HEK293 (cell line): ENCODE measurements around the gene LAMA4.
A peak's percentile ranks its signal among the peaks of the same experiment; 100 is the strongest.

ENCODE experiments used
- CTCF ChIA-PET: fragments of 350-600 bp; formaldehyde crosslinking; extraction: SDS; loops from one replicate; lab custom pipeline; 2021; ENCODE audit warnings: antibody characterized with exemption; lab: Yijun Ruan, JAX
- POLR2A ChIA-PET: fragments of 300-600 bp; formaldehyde crosslinking; extraction: SDS; loops from one replicate; lab custom pipeline; 2020; ENCODE audit warnings: antibody characterized with exemption, inconsistent platforms; lab: Yijun Ruan, JAX
- H3K27ac ChIP-seq: fragments of 200-500 bp; sonication (Bioruptor generic); 2 replicates; pipeline ENCODE4 v1.5.1; 2014; ENCODE audit warnings: low read depth, low read length, control low read depth, inconsistent platforms; ENCODE audit errors: extremely low read depth
- H3K36me3 ChIP-seq, 2 experiments: fragments of 200-500 bp in 1 of 2; sonication (Bioruptor generic) in 1 of 2; 1 replicate in 1 of 2; 2 replicates in 1 of 2; pipeline ENCODE4 v1.5.1; 2014 to 2017; ENCODE audit warnings: inconsistent platforms in 2 of 2, low read length in 2 of 2; ENCODE audit not compliant: control insufficient read depth in 2 of 2, insufficient read depth in 1 of 2
- H3K4me1 ChIP-seq: fragments of 200-500 bp; sonication (Bioruptor generic); 2 replicates; pipeline ENCODE4 v1.5.1; 2014; ENCODE audit warnings: mild to moderate bottlenecking, low read length, inconsistent platforms; ENCODE audit not compliant: control insufficient read depth, insufficient read depth
- H3K4me3 ChIP-seq: 2 replicates; pipeline ENCODE4 v1.5.1; 2011; ENCODE audit warnings: low read depth, mild to moderate bottlenecking, control low read depth, low read length, moderate library complexity
- H3K9me3 ChIP-seq: fragments of 200-500 bp; sonication (Bioruptor generic); 2 replicates; pipeline ENCODE4 v1.5.1; 2014; ENCODE audit warnings: low read depth, low read length, inconsistent platforms; ENCODE audit not compliant: control insufficient read depth, insufficient read depth
- GLI4 ChIP-seq: fragments of 450-650 bp; formaldehyde crosslinking; IDR thresholded peaks from 2 replicates; pipeline ENCODE4 v1.5.1; 2016; ENCODE audit warnings: missing biosample characterization, missing genetic modification characterization
- OSR2 ChIP-seq: fragments of 450-650 bp; formaldehyde crosslinking; IDR thresholded peaks from 2 replicates; pipeline ENCODE4 v1.5.1; 2016; ENCODE audit warnings: missing biosample characterization, missing genetic modification characterization
- PRDM1 ChIP-seq: fragments of 450-650 bp; formaldehyde crosslinking; IDR thresholded peaks from 2 replicates; pipeline ENCODE4; 2016; ENCODE audit warnings: missing biosample characterization, missing genetic modification characterization
- SP7 ChIP-seq: fragments of 450-650 bp; formaldehyde crosslinking; IDR thresholded peaks from 2 replicates; pipeline ENCODE4 v1.5.1; 2016; ENCODE audit warnings: missing biosample characterization, missing genetic modification characterization
- TRIM28 ChIP-seq: IDR thresholded peaks from 2 replicates; pipeline ENCODE4 v1.6.1; 2011; ENCODE audit warnings: low read length, control low read depth, borderline replicate concordance
- WT1 ChIP-seq: fragments of 450-650 bp; formaldehyde crosslinking; IDR thresholded peaks from 2 replicates; pipeline ENCODE4 v1.5.1; 2016; ENCODE audit warnings: missing biosample characterization, missing genetic modification characterization
- YY1 ChIP-seq: fragments of 450-650 bp; formaldehyde crosslinking; IDR thresholded peaks from 2 replicates; pipeline ENCODE4 v1.5.1; 2018; ENCODE audit warnings: missing biosample characterization, missing genetic modification characterization
- ZBTB1 ChIP-seq: fragments of 450-650 bp; formaldehyde crosslinking; IDR thresholded peaks from 2 replicates; pipeline ENCODE4 v1.5.1; 2016; ENCODE audit warnings: missing biosample characterization, missing genetic modification characterization
- ZBTB20 ChIP-seq: fragments of 450-650 bp; formaldehyde crosslinking; IDR thresholded peaks from 2 replicates; pipeline ENCODE4 v1.5.1; 2016; ENCODE audit warnings: missing biosample characterization, missing genetic modification characterization
- ZBTB48 ChIP-seq: fragments of 450-650 bp; formaldehyde crosslinking; IDR thresholded peaks from 2 replicates; pipeline ENCODE4 v1.5.1; 2016; ENCODE audit warnings: missing biosample characterization, missing genetic modification characterization
- ZBTB8A ChIP-seq: fragments of 450-650 bp; formaldehyde crosslinking; IDR thresholded peaks from 2 replicates; pipeline ENCODE4 v1.5.1; 2016; ENCODE audit warnings: missing biosample characterization, missing genetic modification characterization
- ZEB2 ChIP-seq: fragments of 450-650 bp; formaldehyde crosslinking; IDR thresholded peaks from 2 replicates; pipeline ENCODE4 v1.5.1; 2016; ENCODE audit warnings: missing biosample characterization, missing genetic modification characterization
- ZIC2 ChIP-seq: fragments of 450-650 bp; formaldehyde crosslinking; IDR thresholded peaks from 2 replicates; pipeline ENCODE4 v1.5.1; 2016; ENCODE audit warnings: missing biosample characterization, missing genetic modification characterization
- ZNF157 ChIP-seq: fragments of 450-650 bp; formaldehyde crosslinking; IDR thresholded peaks from 2 replicates; pipeline ENCODE4 v1.5.1; 2016; ENCODE audit warnings: missing biosample characterization, missing genetic modification characterization
- ZNF18 ChIP-seq: fragments of 450-650 bp; formaldehyde crosslinking; IDR thresholded peaks from 2 replicates; pipeline ENCODE4 v1.5.1; 2016; ENCODE audit warnings: missing biosample characterization, missing genetic modification characterization
- ZNF19 ChIP-seq: fragments of 450-650 bp; formaldehyde crosslinking; IDR thresholded peaks from 2 replicates; pipeline ENCODE4; 2016; ENCODE audit warnings: missing biosample characterization, missing genetic modification characterization, low read depth
- ZNF302 ChIP-seq: fragments of 450-650 bp; formaldehyde crosslinking; IDR thresholded peaks from 2 replicates; pipeline ENCODE4 v1.5.1; 2016; ENCODE audit warnings: missing biosample characterization, missing genetic modification characterization, low read depth
- ZNF529 ChIP-seq: fragments of 450-650 bp; formaldehyde crosslinking; IDR thresholded peaks from 2 replicates; pipeline ENCODE4 v1.5.1; 2017; ENCODE audit warnings: missing genetic modification characterization, missing biosample characterization; ENCODE audit not compliant: insufficient replicate concordance
- ZNF600 ChIP-seq: fragments of 450-650 bp; formaldehyde crosslinking; IDR thresholded peaks from 2 replicates; pipeline ENCODE4 v1.5.1; 2016; ENCODE audit warnings: missing biosample characterization, missing genetic modification characterization
- ZNF843 ChIP-seq: fragments of 450-650 bp; formaldehyde crosslinking; IDR thresholded peaks from 2 replicates; pipeline ENCODE4 v1.5.1; 2016; ENCODE audit warnings: missing biosample characterization, missing genetic modification characterization
- ZSCAN4 ChIP-seq: fragments of 450-650 bp; formaldehyde crosslinking; IDR thresholded peaks from 2 replicates; pipeline ENCODE4 v1.5.1; 2017; ENCODE audit warnings: missing biosample characterization, missing genetic modification characterization

The LAMA4 gene

GRCh38 chr6:112257178-112257855, 3.0 kb upstream of the LAMA4 start:
- H3K4me3 ChIP-seq = no peak overlapping the region

GRCh38 chr6:112254921-112255320, 554 bp upstream of the LAMA4 start:
- no peaks in the 10 kb centered on the region for H3K9me3 ChIP-seq
- ChIA-PET CTCF (interaction anchor here (0.6 to 4.7 kb wide), 9 partner anchors 10 to 224 kb away, joined by 3 to 41 read pairs (median 4); no protein-coding TSS in a partner anchor), POLR2A (interaction anchor here (0.7 to 3.0 kb wide), 19 partner anchors 8 to 167 kb away, joined by 3 to 32 read pairs (median 5); partner anchors contain the start of genes FAM229B and TUBE1)
- no peak overlapping the region for H3K4me3 ChIP-seq
- peaks cover 24% of the 10 kb centered on the region for H3K4me1 ChIP-seq
- H3K36me3 ChIP-seq = no peaks in the 10 kb centered on the region
- TF ChIP-seq ZBTB8A (tag by site-specific recombination) (0 out of 2 replicates have a peak, but pooled peaks have one; percentile 8), ZNF157 (no peak), ZBTB48 (tag by site-specific recombination) (no peak), ZNF302 (tag by site-specific recombination) (no peak), ZNF600 (tag by site-specific recombination) (no peak), ZBTB20 (tag by site-specific recombination) (peak; percentile 97), ZNF843 (tag by site-specific recombination) (no peak), ZEB2 (tag by site-specific recombination) (no peak), ZNF19 (tag by site-specific recombination) (no peak), ZBTB1 (tag by site-specific recombination) (no peak), ZNF529 (no peak)
- peak overlapping the region; percentile 94 for H3K27ac ChIP-seq

More at GRCh38 chr6:112257178-112257855, 3.0 kb upstream of the LAMA4 start:
- H3K27ac ChIP-seq = no peak overlapping the region
- H3K9me3 ChIP-seq = no peaks in the 10 kb centered on the region
- no peak for TF ChIP-seq SP7 (tag by site-specific recombination)
- TF ChIP-seq TRIM28 = no peak
- TF ChIP-seq WT1 (tag by site-specific recombination) = peak; percentile 85
- no peak for TF ChIP-seq ZBTB20 (tag by site-specific recombination)
- no peak for TF ChIP-seq YY1 (tag by site-specific recombination)
- TF ChIP-seq GLI4 (tag by site-specific recombination) = no peak
- CTCF ChIA-PET = interaction anchor here (0.6 to 4.7 kb wide), 4 partner anchors 11 to 77 kb away, joined by 3 to 41 read pairs (median 4); no protein-coding TSS in a partner anchor
- H3K36me3 ChIP-seq = no peaks in the 10 kb centered on the region
- POLR2A ChIA-PET = no interaction called here
- H3K4me1 ChIP-seq = peaks cover 14% of the 10 kb centered on the region

GRCh38 chr6:112253498-112253840, 898 bp downstream of the LAMA4 start:
- TF ChIP-seq ZSCAN4 (tag by site-specific recombination) (peak; percentile 48; the same call in 1 of the 2 replicates), PRDM1 (peak; percentile 84), OSR2 (peak; percentile 37), ZNF18 (tag by site-specific recombination) (0 out of 2 replicates have a peak, but pooled peaks have one; percentile 60), ZIC2 (tag by site-specific recombination) (no peak)
- Histone ChIP-seq H3K36me3 (no peaks in the 10 kb centered on the region), H3K27ac (peak overlapping the region; percentile 94), H3K4me1 (peaks cover 24% of the 10 kb centered on the region), H3K4me3 (peak overlapping the region; percentile 74), H3K9me3 (no peaks in the 10 kb centered on the region)
- ChIA-PET CTCF (interaction anchor here (1.2 to 4.7 kb wide), 8 partner anchors 9 to 73 kb away, joined by 3 to 41 read pairs (median 7); no protein-coding TSS in a partner anchor), POLR2A (interaction anchor here (0.6 to 3.0 kb wide), 17 partner anchors 10 to 166 kb away, joined by 3 to 32 read pairs (median 6); partner anchors contain the start of genes FAM229B and TUBE1)
